A673 (cell line): ENCODE results near the gene TAS2R1.

ENCODE experiments used
- CTCF ChIP-seq: fragments of 300-800, 200-600 bp; sonication (generic); conservative IDR thresholded peaks from 2 replicates; pipeline ENCODE4 v1.5.1; 2017; ENCODE audit warnings: low read depth, mild to moderate bottlenecking, antibody characterized with exemption, low read length, moderate library complexity, mixed read lengths
- EZH2 ChIP-seq: fragments of 200-600 bp; sonication (generic); IDR thresholded peaks from 2 replicates; pipeline ENCODE4 v1.6.1; 2017; ENCODE audit warnings: borderline replicate concordance, low read depth, mild to moderate bottlenecking, mixed read lengths, antibody characterized with exemption, low read length; ENCODE audit not compliant: poor library complexity, severe bottlenecking

- TF ChIP-seq CTCF (no peak), EZH2 (no peak)
Measured at GRCh38 chr5:9626955-9627354, 3.2 kb downstream of the TAS2R1 start.
